T-helper 2 cell treated with Interferon-gamma antibody and Interleukin-4, amounts not matched to agents 5 μg/mL and 100 μg/mL, for 36 hours (primary cell): Measurements from ENCODE around the gene LYSMD1.
A peak's percentile ranks its signal among the peaks of the same experiment; 100 is the strongest.

Source experiments
- DNase-seq: peaks from one replicate; pipeline ENCODE4 v3.0.0; 2021; ENCODE audit warnings: low spot score
- H3K27ac Mint-ChIP-seq: one replicate; pipeline ENCODE4 v1.8.0; 2021; ENCODE audit warnings: mild to moderate bottlenecking, mixed read lengths
- H3K27me3 Mint-ChIP-seq: one replicate; pipeline ENCODE4 v1.8.0; 2021; ENCODE audit warnings: low read depth, mixed read lengths
- H3K36me3 Mint-ChIP-seq: one replicate; pipeline ENCODE4 v1.8.0; 2021; ENCODE audit warnings: low read depth, mixed read lengths
- H3K4me1 Mint-ChIP-seq: one replicate; pipeline ENCODE4 v1.8.0; 2021; ENCODE audit warnings: low read depth, mixed read lengths
- H3K4me3 Mint-ChIP-seq: one replicate; pipeline ENCODE4 v1.8.0; 2022; ENCODE audit warnings: mild to moderate bottlenecking, moderate library complexity, mixed read lengths
- H3K9me3 Mint-ChIP-seq: one replicate; pipeline ENCODE4 v1.8.0; 2021; ENCODE audit warnings: mixed read lengths

LYSMD1 gene

DNA sequence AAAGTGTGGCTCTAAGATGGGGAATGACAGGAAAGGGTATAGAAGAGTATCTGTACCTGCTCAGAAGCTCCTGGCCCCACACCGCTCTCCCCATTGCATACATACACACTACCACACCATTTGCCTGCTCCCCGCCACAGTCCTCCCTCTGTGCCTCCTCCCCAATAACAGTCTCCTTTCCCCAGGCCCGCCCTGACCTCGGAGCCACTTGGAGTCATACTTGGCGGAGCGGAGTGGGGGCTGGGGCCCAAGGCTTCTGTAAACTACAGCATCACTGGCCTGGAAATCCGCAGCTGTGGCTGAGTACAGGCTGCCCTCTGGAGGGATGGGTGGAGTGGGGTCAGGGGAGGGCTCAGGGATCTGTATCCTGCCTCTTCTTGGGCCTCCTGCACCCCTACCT lies 27.9 kb downstream of the LYSMD1 start:
- Mint-ChIP-seq H3K9me3 (no peaks in the 10 kb centered on the region), H3K27ac (no peak overlapping the region), H3K4me3 (no peak overlapping the region), H3K4me1 (no peaks in the 10 kb centered on the region), H3K27me3 (no peaks in the 10 kb centered on the region), H3K36me3 (no peaks in the 10 kb centered on the region)
- no peak for DNase-seq

- H3K4me3 Mint-ChIP-seq = no peak overlapping the region
- H3K27ac Mint-ChIP-seq = no peak overlapping the region
- no peaks in the 10 kb centered on the region for H3K27me3 Mint-ChIP-seq
- H3K4me1 Mint-ChIP-seq = peaks cover 6% of the 10 kb centered on the region
- no peak for DNase-seq
- peaks cover 2% of the 10 kb centered on the region for H3K36me3 Mint-ChIP-seq
- no peaks in the 10 kb centered on the region for H3K9me3 Mint-ChIP-seq
Observed at GRCh38 chr1:151135433-151136385, 30.0 kb downstream of the LYSMD1 start.

DNA sequence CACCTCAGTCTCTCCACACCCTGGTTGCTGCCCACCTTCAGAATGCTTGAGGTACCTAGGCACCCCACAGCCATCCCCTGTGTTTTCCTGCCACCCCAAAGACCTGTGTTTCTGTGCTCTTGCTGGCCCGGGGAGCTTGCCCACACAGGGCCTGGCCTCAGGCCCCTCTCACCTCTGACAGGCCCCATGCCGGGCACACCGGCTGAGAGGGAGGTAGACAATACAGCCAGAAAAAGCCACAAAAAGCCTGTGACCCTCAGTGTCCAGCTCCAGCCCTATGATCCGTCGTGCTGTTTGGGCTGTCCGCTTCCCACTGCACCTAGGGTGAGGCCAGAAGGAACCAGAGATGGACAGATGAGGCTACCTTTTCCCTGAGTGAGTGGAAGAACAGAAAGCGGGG lies 30.7 kb downstream of the LYSMD1 start:
- Mint-ChIP-seq H3K36me3 (peaks cover 2% of the 10 kb centered on the region), H3K4me1 (peaks cover 10% of the 10 kb centered on the region), H3K27ac (no peak overlapping the region), H3K4me3 (no peak overlapping the region), H3K9me3 (no peaks in the 10 kb centered on the region), H3K27me3 (no peaks in the 10 kb centered on the region)
- DNase-seq = no peak

DNA sequence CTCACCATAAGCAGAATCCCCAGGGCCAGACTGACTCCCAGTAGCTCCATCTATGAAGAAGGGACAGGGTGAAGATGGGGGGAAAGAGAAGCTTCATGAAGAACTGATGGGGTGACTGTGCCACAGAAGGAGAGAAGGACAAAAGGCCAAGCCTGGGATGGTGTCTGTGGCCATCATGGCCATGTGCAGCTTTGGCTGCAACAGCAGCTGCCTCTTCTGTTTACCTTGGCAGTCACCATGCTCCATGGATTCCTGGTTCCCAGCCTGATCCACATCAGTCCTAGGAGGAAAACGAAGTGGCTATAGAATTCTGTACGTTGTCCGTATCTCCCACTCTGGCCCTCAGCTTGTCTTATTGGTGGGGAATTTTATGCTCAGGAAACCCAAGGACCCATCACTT lies 31.3 kb downstream of the LYSMD1 start:
- Mint-ChIP-seq H3K4me1 (peaks cover 10% of the 10 kb centered on the region), H3K27ac (no peak overlapping the region), H3K27me3 (no peaks in the 10 kb centered on the region), H3K36me3 (peaks cover 2% of the 10 kb centered on the region), H3K4me3 (no peak overlapping the region), H3K9me3 (no peaks in the 10 kb centered on the region)
- no peak for DNase-seq

DNA sequence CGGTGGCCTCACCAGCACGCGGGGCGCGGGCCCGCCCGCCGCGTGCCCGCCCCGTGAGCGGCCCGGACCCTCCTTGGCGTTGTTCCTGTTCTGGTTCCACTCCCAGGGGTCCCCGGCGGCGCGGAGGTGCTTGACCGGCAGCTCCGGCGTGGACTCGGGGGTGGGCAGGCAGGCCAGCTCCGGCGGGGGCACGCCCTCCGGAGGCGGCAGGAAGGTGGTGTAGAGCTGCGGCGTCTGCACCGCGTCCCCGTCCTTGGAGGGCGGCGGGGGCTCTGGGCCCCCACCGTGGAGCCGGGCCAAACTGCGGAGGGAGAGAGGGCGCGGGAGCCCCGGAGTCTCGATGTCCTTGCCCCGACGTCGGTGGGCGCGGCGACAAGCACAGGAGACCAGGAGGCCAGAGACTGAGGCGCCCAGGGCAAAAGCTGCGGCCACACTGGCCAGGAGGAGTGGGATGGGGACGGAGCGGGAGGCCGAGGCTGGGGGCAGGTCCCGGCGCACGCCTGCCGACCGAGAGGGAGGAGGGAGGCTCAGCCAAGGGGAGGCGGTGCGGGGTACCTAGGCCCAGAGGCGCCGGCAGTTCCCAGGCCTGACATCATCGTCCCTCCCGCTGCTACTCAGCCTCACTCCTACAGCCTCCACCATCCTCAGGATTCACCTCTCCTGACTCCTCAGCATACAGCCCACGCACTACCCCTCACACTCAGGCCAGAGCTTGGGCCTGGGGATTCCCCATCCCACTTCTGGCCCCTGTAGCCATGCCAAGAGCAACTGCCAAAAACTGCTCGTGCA lies 32.5 kb downstream of the LYSMD1 start:
- no peak for DNase-seq
- Mint-ChIP-seq H3K4me3 (no peak overlapping the region), H3K27ac (no peak overlapping the region), H3K27me3 (no peaks in the 10 kb centered on the region), H3K36me3 (peaks cover 2% of the 10 kb centered on the region), H3K4me1 (peaks cover 10% of the 10 kb centered on the region), H3K9me3 (no peaks in the 10 kb centered on the region)

DNA sequence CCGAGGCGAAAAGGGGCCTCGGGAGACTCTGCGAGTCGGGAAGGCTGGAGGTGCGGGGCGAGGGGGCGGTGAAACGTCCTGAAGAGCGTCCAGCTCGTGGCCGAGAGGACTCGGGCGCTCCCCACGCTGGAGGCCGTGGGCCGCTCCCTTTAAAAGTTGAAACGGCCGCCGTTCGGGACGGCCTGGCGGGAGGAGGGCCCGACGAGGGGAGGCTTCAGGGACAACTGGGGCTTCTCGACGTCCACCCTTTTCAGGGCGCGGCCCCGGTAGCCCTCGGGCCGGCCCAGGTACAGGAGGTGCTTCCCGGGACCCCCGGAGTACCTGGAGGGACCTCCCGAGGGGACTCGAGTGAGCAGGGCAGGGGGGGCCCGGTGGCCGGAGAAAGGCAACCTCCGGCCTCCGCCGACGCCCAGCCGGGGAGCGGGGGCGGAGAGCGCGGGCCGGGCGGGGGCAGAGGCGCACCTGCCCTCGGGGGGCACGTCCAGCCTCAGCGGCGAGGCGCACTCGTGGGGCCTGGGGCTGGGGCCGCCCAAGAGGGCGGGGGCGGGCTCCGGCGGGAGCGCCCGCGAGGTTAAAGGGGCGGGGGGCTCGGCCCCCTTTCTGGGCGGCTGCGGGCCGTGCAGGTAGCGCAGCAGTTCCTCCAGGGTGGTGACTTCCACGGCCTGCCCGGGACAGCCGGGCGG lies 33.2 kb downstream of the LYSMD1 start:
- DNase-seq = no peak
- Mint-ChIP-seq H3K4me1 (peaks cover 10% of the 10 kb centered on the region), H3K36me3 (peaks cover 2% of the 10 kb centered on the region), H3K4me3 (no peak overlapping the region), H3K9me3 (no peaks in the 10 kb centered on the region), H3K27me3 (no peaks in the 10 kb centered on the region), H3K27ac (no peak overlapping the region)

GRCh38 chr1:151131701-151132334 lies 33.9 kb downstream of the LYSMD1 start:
- Mint-ChIP-seq H3K4me1 (peaks cover 10% of the 10 kb centered on the region), H3K27ac (peak overlapping the region; percentile 52)
- no peak for DNase-seq

DNA sequence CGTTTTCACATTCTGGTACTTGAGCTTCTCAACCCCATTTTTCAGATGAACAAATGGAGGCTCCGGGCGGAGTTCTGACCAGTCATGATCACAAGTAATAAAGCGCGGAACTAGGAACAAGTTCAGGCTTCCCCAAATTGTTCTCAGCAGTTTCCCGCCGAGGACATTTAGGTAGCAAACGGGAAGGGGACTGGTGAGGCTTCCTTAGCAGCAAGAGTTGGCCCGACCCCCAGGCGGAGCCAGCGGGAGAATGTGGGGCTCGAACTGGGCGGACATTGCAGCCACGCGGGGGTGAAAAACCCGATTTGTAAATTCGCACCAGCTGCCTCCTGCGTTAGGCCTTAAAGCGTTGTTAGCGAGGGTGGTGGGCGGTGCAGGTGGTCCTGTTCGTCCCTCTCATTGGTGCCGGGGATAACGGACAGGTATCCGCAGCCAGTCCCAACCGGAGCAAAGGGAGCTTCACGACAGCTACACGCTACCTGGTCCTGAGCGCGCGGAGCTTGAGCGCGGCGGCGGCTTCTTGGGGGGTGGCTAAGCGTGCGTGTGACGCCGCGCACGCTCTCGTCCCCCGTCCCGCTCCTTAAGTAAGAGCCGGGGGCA lies 34.6 kb downstream of the LYSMD1 start:
- DNase-seq = peak; percentile 70
- H3K9me3 Mint-ChIP-seq = no peaks in the 10 kb centered on the region
- no peaks in the 10 kb centered on the region for H3K27me3 Mint-ChIP-seq
- H3K4me1 Mint-ChIP-seq = peaks cover 10% of the 10 kb centered on the region
- peaks cover 3% of the 10 kb centered on the region for H3K36me3 Mint-ChIP-seq
- peak overlapping the region; percentile 66 for H3K4me3 Mint-ChIP-seq
- peak overlapping the region; percentile 52 for H3K27ac Mint-ChIP-seq

More at GRCh38 chr1:151131701-151132334, 33.9 kb downstream of the LYSMD1 start:
- H3K4me3 Mint-ChIP-seq = peak overlapping the region; percentile 66
- peaks cover 2% of the 10 kb centered on the region for H3K36me3 Mint-ChIP-seq
- no peaks in the 10 kb centered on the region for H3K9me3 Mint-ChIP-seq
- H3K27me3 Mint-ChIP-seq = no peaks in the 10 kb centered on the region

- Mint-ChIP-seq H3K27me3 (no peaks in the 10 kb centered on the region), H3K4me1 (peaks cover 10% of the 10 kb centered on the region), H3K4me3 (no peak overlapping the region), H3K36me3 (peaks cover 3% of the 10 kb centered on the region), H3K9me3 (no peaks in the 10 kb centered on the region), H3K27ac (no peak overlapping the region)
- no peak for DNase-seq
Observed at GRCh38 chr1:151128800-151129199, 36.9 kb downstream of the LYSMD1 start.

DNA sequence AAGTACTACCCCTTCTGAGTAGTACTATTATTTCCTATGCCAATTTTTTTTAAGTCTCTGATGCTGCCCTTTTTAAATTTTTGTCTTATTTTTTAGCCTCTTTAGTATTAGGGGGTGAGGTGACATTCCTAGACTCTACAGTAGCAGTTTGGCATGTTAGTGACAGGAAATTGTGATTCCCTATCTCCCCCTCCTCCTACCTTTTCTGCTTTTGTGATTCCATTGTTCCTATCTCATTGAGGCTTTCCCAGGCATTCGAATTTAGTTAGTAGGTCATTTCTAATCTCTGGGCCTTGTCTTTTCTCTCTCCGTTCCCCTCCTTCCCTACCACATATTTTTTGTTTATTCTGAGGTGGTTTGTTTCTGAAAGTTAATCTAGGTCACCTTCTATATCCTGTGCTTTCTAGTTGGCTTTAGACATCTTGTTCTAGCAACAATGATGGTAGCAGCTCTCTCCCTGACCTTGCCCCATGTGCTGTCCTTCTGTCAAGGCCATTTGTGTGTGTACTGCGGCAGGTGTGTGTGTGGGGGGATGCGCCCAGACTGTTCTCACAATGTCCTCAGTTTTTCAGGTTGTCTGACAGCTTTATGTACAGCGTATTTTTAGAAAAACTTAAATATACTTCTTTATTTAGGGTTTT lies 40.8 kb downstream of the LYSMD1 start:
- Mint-ChIP-seq H3K9me3 (no peaks in the 10 kb centered on the region), H3K4me3 (no peak overlapping the region), H3K36me3 (peaks cover 5% of the 10 kb centered on the region), H3K27me3 (no peaks in the 10 kb centered on the region), H3K27ac (no peak overlapping the region), H3K4me1 (no peaks in the 10 kb centered on the region)
- DNase-seq = no peak

GRCh38 chr1:151113877-151114276 lies 51.8 kb downstream of the LYSMD1 start:
- Mint-ChIP-seq H3K4me3 (no peak overlapping the region), H3K36me3 (peaks cover 3% of the 10 kb centered on the region), H3K9me3 (no peaks in the 10 kb centered on the region), H3K4me1 (no peaks in the 10 kb centered on the region), H3K27me3 (no peaks in the 10 kb centered on the region), H3K27ac (no peak overlapping the region)
- DNase-seq = no peak
